GM12878 (cell line): ENCODE measurements around the gene ATP6V1G2. TPM values are rescaled to one million over a fixed set of nuclear protein-coding genes. Genes with fewer than 3 reads are reported as not detected.

Experiments
- BACH1 ChIP-seq: fragments of 450-650 bp; IDR thresholded peaks from 2 replicates; pipeline ENCODE4 v1.6.1; 2017; ENCODE audit warnings: mild to moderate bottlenecking, borderline replicate concordance
- BCL11A ChIP-seq: IDR thresholded peaks from 2 replicates; pipeline ENCODE4 v1.6.1; 2011; ENCODE audit warnings: low read depth, low read length
- HDAC6 ChIP-seq: fragments of 200-600 bp; sonication (generic); IDR thresholded peaks from one replicate; pipeline ENCODE4 v1.8.0; 2017; ENCODE audit warnings: antibody characterized with exemption; ENCODE audit not compliant: unreplicated experiment
- HDGF ChIP-seq: fragments of 450-650 bp; IDR thresholded peaks from 2 replicates; pipeline ENCODE4 v1.6.1; 2016; ENCODE audit warnings: antibody characterized with exemption
- IKZF1 ChIP-seq: fragments of 450-650 bp; conservative IDR thresholded peaks from 2 replicates; pipeline ENCODE4 v1.6.1; 2017; ENCODE audit warnings: antibody characterized with exemption, mild to moderate bottlenecking
- LARP7 ChIP-seq: fragments of 450-650 bp; IDR thresholded peaks from 2 replicates; pipeline ENCODE4 v1.6.1; 2017; ENCODE audit warnings: mild to moderate bottlenecking
- MEF2B ChIP-seq: fragments of 450-650 bp; IDR thresholded peaks from 2 replicates; pipeline ENCODE4 v1.6.1; 2018; ENCODE audit warnings: mild to moderate bottlenecking, moderate library complexity; ENCODE audit not compliant: partially characterized antibody, poor library complexity, severe bottlenecking
- MYB ChIP-seq: fragments of 150-350 bp; IDR thresholded peaks from 2 replicates; pipeline ENCODE4 v1.6.1; 2014; ENCODE audit warnings: mild to moderate bottlenecking, low read depth, low read length, borderline replicate concordance
- NBN ChIP-seq: fragments of 450-650 bp; IDR thresholded peaks from 2 replicates; pipeline ENCODE4 v1.6.1; 2016
- NFYB ChIP-seq: IDR thresholded peaks from 2 replicates; pipeline ENCODE4 v1.6.1; 2011; ENCODE audit warnings: low read depth, mild to moderate bottlenecking, low read length, improper control_type of control experiment, moderate library complexity; ENCODE audit not compliant: insufficient read depth
- NR2F1 ChIP-seq: fragments of 450-650 bp; conservative IDR thresholded peaks from 2 replicates; pipeline ENCODE4 v1.6.1; 2017; ENCODE audit warnings: mild to moderate bottlenecking
- POU2F2 ChIP-seq: IDR thresholded peaks from 3 replicates; pipeline ENCODE4 v1.6.1; 2011; ENCODE audit warnings: low read depth, mild to moderate bottlenecking, low read length, borderline replicate concordance
- RB1 ChIP-seq: fragments of 450-650 bp; formaldehyde crosslinking; IDR thresholded peaks from 2 replicates; pipeline ENCODE4 v1.6.1; 2017; ENCODE audit warnings: mild to moderate bottlenecking, borderline replicate concordance
- RBBP5 ChIP-seq: fragments of 200-600 bp; sonication (generic); conservative IDR thresholded peaks from 2 replicates; pipeline ENCODE4 v1.6.1; 2016
- SMC3 ChIP-seq: IDR thresholded peaks from 2 replicates; pipeline ENCODE4 v1.6.1; 2011; ENCODE audit warnings: low read length, improper control_type of control experiment, borderline replicate concordance
- SP1 ChIP-seq: IDR thresholded peaks from one replicate; pipeline ENCODE4 v1.6.1; 2011; ENCODE audit warnings: low read depth, low read length
- SRF ChIP-seq, 2 experiments: IDR thresholded peaks; 2 replicates each; pipeline ENCODE4 v1.6.1; 2011; ENCODE audit warnings: low read depth in 2 of 2, low read length in 2 of 2, mild to moderate bottlenecking in 1 of 2, moderate library complexity in 1 of 2
- polyA plus RNA-seq, 11 experiments: library from polyadenylated mRNA; depleted of rRNA in 4 of 11; unstranded in 6 of 11; stranded (reverse) in 5 of 11; fragments of >200 nt; fragmentation: Nextera tagmentation in 4 of 11; fragmentation: Illumina TruSeq in 1 of 11; extraction: Ambion mirVana in 4 of 11; extraction: Trizol in 1 of 11; gene quantifications; 1 replicate in 1 of 11; 2 replicates in 10 of 11; pipeline versions ENCODE4 v1.2.1 to v1.2.3, GENCODE V29; 2011 to 2016; ENCODE audit warnings: inconsistent platforms in 2 of 11, missing spikeins in 2 of 11, low read depth in 1 of 11
- total RNA-seq, 4 experiments: library from RNA; depleted of rRNA in 3 of 4; stranded (reverse); fragments of >200 nt in 3 of 4; fragmentation: Illumina TruSeq in 1 of 4; extraction: Trizol in 1 of 4; gene quantifications; 2 replicates each; pipeline versions ENCODE4 v1.2.1 to v1.2.3, GENCODE V29; 2013 to 2021
- TF ChIP-seq, protein P1 (sequence below): fragments of 450-650 bp; IDR thresholded peaks from 2 replicates; pipeline ENCODE4 v1.6.1; 2017; ENCODE audit warnings: antibody characterized with exemption, mild to moderate bottlenecking, moderate library complexity
- TF ChIP-seq, protein P2 (sequence below): fragments of 450-650 bp; formaldehyde crosslinking; IDR thresholded peaks from 2 replicates; pipeline ENCODE4 v1.4.0; 2020; ENCODE audit warnings: mild to moderate bottlenecking, moderate library complexity
- TF ChIP-seq, protein P3 (sequence below): fragments of 450-650 bp; IDR thresholded peaks from 2 replicates; pipeline ENCODE4 v1.6.1; 2017; ENCODE audit warnings: mild to moderate bottlenecking, low read depth, inconsistent platforms; ENCODE audit not compliant: poor library complexity, severe bottlenecking

The ATP6V1G2 gene
- total and polyA plus RNA-seq, 10 of the 15 experiments (the other 5 are each of a cell fraction or from before 2014, with no cell fraction given), result 0.45 to 8.9 (median 2.8) TPM

DNA sequence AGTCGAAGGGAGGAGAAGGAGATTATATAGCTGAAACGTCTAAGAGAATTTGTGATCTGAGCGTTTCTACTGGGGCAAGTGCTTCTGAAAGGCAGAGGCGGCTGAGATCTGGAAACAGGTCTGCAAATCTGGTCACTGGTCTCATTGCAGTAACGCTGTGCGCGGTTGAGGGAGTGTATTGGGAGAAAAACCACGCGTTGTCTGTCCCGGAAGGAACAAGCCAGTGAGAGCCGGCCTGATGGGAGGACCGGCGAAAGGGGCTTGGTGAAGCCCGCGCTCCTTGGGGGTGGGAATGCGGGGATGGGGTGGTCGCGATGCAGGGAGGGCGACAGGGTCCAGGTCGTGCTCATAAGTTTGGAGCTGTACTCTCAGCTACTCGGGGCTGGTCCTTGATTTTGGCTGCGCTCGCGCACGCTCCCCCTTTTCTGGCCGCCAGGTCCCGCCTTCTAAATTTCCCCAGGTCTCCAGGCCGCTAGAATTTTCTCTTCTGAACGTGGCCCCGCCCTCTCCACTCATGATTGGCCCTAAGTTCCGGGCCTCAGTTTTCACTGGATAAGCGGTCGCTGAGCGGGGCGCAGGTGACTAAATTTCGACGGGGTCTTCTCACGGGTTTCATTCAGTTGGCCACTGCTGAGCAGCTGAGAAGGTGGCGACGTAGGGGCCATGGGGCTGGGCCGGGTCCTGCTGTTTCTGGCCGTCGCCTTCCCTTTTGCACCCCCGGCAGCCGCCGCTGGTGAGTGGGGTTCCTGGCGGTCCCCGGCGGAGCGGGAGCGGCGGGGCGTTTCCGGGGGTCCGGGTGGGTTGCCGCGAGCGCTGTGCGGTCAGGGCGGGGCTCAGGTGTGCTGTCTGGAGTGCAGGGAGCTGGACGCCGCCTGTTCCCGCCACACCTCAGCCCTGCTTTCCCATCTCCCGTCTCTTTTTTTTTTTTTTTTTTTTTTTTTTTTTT, 48.6 kb downstream of the ATP6V1G2 start, which contains the start of gene MICB (continued):
- TF ChIP-seq MEF2B (no peak), POU2F2 (peak; percentile 3; the same call in 1 of the 3 replicates), HDAC6 (no peak), BACH1 (no peak), SP1 (peak; percentile 53), BCL11A (no peak), NR2F1 (no peak), LARP7 (0 out of 2 replicates have a peak, but pooled peaks have one; percentile 16), SRF (IDR thresholded peaks at IDR 0.05; ENCODE audit: low read depth in 2 of 2, low read length in 2 of 2) (0 out of 4 replicates have a peak, but pooled peaks of 1 of the 2 experiments have one; percentile 16), NBN (peak; percentile 52; the same call in 1 of the 2 replicates), NFYB (peak; percentile 85), IKZF1 (peak; percentile 58), SMC3 (no peak), RBBP5 (no peak), RB1 (peak; percentile 62; the same call in 1 of the 2 replicates), HDGF (0 out of 2 replicates have a peak, but pooled peaks have one; percentile 28), MYB (no peak)
- TF ChIP-seq, protein P1, sequence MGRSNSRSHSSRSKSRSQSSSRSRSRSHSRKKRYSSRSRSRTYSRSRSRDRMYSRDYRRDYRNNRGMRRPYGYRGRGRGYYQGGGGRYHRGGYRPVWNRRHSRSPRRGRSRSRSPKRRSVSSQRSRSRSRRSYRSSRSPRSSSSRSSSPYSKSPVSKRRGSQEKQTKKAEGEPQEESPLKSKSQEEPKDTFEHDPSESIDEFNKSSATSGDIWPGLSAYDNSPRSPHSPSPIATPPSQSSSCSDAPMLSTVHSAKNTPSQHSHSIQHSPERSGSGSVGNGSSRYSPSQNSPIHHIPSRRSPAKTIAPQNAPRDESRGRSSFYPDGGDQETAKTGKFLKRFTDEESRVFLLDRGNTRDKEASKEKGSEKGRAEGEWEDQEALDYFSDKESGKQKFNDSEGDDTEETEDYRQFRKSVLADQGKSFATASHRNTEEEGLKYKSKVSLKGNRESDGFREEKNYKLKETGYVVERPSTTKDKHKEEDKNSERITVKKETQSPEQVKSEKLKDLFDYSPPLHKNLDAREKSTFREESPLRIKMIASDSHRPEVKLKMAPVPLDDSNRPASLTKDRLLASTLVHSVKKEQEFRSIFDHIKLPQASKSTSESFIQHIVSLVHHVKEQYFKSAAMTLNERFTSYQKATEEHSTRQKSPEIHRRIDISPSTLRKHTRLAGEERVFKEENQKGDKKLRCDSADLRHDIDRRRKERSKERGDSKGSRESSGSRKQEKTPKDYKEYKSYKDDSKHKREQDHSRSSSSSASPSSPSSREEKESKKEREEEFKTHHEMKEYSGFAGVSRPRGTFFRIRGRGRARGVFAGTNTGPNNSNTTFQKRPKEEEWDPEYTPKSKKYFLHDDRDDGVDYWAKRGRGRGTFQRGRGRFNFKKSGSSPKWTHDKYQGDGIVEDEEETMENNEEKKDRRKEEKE, result peak; percentile 83
- TF ChIP-seq, protein P2, sequence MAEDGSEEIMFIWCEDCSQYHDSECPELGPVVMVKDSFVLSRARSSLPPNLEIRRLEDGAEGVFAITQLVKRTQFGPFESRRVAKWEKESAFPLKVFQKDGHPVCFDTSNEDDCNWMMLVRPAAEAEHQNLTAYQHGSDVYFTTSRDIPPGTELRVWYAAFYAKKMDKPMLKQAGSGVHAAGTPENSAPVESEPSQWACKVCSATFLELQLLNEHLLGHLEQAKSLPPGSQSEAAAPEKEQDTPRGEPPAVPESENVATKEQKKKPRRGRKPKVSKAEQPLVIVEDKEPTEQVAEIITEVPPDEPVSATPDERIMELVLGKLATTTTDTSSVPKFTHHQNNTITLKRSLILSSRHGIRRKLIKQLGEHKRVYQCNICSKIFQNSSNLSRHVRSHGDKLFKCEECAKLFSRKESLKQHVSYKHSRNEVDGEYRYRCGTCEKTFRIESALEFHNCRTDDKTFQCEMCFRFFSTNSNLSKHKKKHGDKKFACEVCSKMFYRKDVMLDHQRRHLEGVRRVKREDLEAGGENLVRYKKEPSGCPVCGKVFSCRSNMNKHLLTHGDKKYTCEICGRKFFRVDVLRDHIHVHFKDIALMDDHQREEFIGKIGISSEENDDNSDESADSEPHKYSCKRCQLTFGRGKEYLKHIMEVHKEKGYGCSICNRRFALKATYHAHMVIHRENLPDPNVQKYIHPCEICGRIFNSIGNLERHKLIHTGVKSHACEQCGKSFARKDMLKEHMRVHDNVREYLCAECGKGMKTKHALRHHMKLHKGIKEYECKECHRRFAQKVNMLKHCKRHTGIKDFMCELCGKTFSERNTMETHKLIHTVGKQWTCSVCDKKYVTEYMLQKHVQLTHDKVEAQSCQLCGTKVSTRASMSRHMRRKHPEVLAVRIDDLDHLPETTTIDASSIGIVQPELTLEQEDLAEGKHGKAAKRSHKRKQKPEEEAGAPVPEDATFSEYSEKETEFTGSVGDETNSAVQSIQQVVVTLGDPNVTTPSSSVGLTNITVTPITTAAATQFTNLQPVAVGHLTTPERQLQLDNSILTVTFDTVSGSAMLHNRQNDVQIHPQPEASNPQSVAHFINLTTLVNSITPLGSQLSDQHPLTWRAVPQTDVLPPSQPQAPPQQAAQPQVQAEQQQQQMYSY (CRISPR knock-in tag), result no peak
- TF ChIP-seq, protein P3, sequence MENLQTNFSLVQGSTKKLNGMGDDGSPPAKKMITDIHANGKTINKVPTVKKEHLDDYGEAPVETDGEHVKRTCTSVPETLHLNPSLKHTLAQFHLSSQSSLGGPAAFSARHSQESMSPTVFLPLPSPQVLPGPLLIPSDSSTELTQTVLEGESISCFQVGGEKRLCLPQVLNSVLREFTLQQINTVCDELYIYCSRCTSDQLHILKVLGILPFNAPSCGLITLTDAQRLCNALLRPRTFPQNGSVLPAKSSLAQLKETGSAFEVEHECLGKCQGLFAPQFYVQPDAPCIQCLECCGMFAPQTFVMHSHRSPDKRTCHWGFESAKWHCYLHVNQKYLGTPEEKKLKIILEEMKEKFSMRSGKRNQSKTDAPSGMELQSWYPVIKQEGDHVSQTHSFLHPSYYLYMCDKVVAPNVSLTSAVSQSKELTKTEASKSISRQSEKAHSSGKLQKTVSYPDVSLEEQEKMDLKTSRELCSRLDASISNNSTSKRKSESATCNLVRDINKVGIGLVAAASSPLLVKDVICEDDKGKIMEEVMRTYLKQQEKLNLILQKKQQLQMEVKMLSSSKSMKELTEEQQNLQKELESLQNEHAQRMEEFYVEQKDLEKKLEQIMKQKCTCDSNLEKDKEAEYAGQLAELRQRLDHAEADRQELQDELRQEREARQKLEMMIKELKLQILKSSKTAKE, result peak; percentile 62
